Gastroesophageal sphincter (tissue), 3 donors: Measurements from ENCODE around the gene TM9SF1.

Experiments used
- CTCF ChIP-seq, 4 experiments: fragments of 200-600 bp in 2 of 4; fragments of 450-650 bp in 2 of 4; sonication (generic) in 1 of 4; IDR thresholded peaks; one replicate each; pipeline ENCODE4 v1.5.1; 2017 to 2019; ENCODE audit warnings: antibody characterized with exemption in 4 of 4, mild to moderate bottlenecking in 2 of 4, moderate library complexity in 2 of 4
- POLR2A ChIP-seq, 2 donors: fragments of 450-650 bp; IDR thresholded peaks; one replicate each; pipeline ENCODE4 v1.6.1; 2017; ENCODE audit warnings: antibody characterized with exemption in 2 of 2, mild to moderate bottlenecking in 2 of 2, moderate library complexity in 1 of 2

GRCh38 chr14:24160499-24160849 lies 34.8 kb downstream of the TM9SF1 start:
- TF ChIP-seq POLR2A (IDR thresholded peaks at IDR 0.05), result no peak
- TF ChIP-seq CTCF (IDR thresholded peaks at IDR 0.05), result no peak
